HepG2 (cell line): ENCODE measurements around the gene GGA3. TPM values are rescaled to one million over a fixed set of nuclear protein-coding genes. Genes with fewer than 3 reads are reported as not detected.

Experiments used
- AKAP8 ChIP-seq: sonication (generic); formaldehyde crosslinking; IDR thresholded peaks from 2 replicates; pipeline ENCODE4 v1.5.1; 2020; ENCODE audit warnings: mild to moderate bottlenecking, missing genetic modification reagents
- ARNTL ChIP-seq: sonication (generic); formaldehyde crosslinking; IDR thresholded peaks from 2 replicates; pipeline ENCODE4 v1.4.0; 2020; ENCODE audit warnings: mild to moderate bottlenecking, missing genetic modification reagents
- EED ChIP-seq: sonication (generic); formaldehyde crosslinking; IDR thresholded peaks from 2 replicates; pipeline ENCODE4 v1.5.0; 2020; ENCODE audit warnings: mild to moderate bottlenecking, missing genetic modification reagents
- FIP1L1 ChIP-seq: fragments of 200-400 bp; formaldehyde crosslinking; IDR thresholded peaks from 2 replicates; pipeline ENCODE4 v1.6.1; 2018; ENCODE audit warnings: low read depth, mild to moderate bottlenecking, low read length, moderate library complexity, borderline replicate concordance; ENCODE audit not compliant: insufficient read depth
- GTF2F1 ChIP-seq: fragments of 150-350 bp; IDR thresholded peaks from 2 replicates; pipeline ENCODE4 v1.6.1; 2014; ENCODE audit warnings: low read length
- JDP2 ChIP-seq: sonication (generic); formaldehyde crosslinking; IDR thresholded peaks from 2 replicates; pipeline ENCODE4 v1.8.1; 2022; ENCODE audit warnings: missing genetic modification reagents, borderline replicate concordance
- MAFK ChIP-seq, 2 experiments: IDR thresholded peaks in 1 of 2; conservative IDR thresholded peaks in 1 of 2; 2 replicates each; pipeline ENCODE4 v1.6.1; 2011; ENCODE audit warnings: improper control_type of control experiment in 2 of 2, low read length in 2 of 2
- MBNL3 ChIP-seq: fragments of 250-450 bp; sonication (Bioruptor Pico); conservative IDR thresholded peaks from 2 replicates; pipeline ENCODE4 v1.8.0; 2022; ENCODE audit warnings: mild to moderate bottlenecking, inconsistent platforms
- NAIF1 ChIP-seq: sonication (generic); formaldehyde crosslinking; IDR thresholded peaks from 2 replicates; pipeline ENCODE4 v1.5.0; 2020; ENCODE audit warnings: mild to moderate bottlenecking, missing genetic modification reagents, borderline replicate concordance
- NFRKB ChIP-seq: fragments of 450-650 bp; IDR thresholded peaks from 2 replicates; pipeline ENCODE4 v1.6.1; 2017
- RORA ChIP-seq: sonication (generic); formaldehyde crosslinking; IDR thresholded peaks from 2 replicates; pipeline ENCODE4 v1.5.0; 2020; ENCODE audit warnings: mild to moderate bottlenecking, missing genetic modification reagents, moderate library complexity
- SP2 ChIP-seq: sonication (generic); formaldehyde crosslinking; IDR thresholded peaks from 2 replicates; pipeline ENCODE4 v1.5.1; 2020; ENCODE audit warnings: mild to moderate bottlenecking, missing genetic modification reagents
- TAF1 ChIP-seq: sonication (generic); formaldehyde crosslinking; IDR thresholded peaks from 2 replicates; pipeline ENCODE4 v1.4.0; 2020; ENCODE audit warnings: missing genetic modification reagents
- ZNF263 ChIP-seq: sonication (generic); formaldehyde crosslinking; IDR thresholded peaks from 2 replicates; pipeline ENCODE4 v1.4.0; 2020; ENCODE audit warnings: missing genetic modification reagents
- ZNF549 ChIP-seq: sonication (generic); formaldehyde crosslinking; IDR thresholded peaks from 2 replicates; pipeline ENCODE4 v1.5.0; 2020; ENCODE audit warnings: missing genetic modification reagents
- ZNF572 ChIP-seq: sonication (generic); formaldehyde crosslinking; IDR thresholded peaks from 2 replicates; pipeline ENCODE4 v1.5.1; 2020; ENCODE audit warnings: mild to moderate bottlenecking, missing genetic modification reagents
- ZNF652 ChIP-seq: IDR thresholded peaks from 2 replicates; pipeline ENCODE4 v1.6.1; 2016; ENCODE audit warnings: low read depth, borderline replicate concordance
- ZNF709 ChIP-seq: sonication (generic); formaldehyde crosslinking; IDR thresholded peaks from 2 replicates; pipeline ENCODE4 v1.5.0; 2020; ENCODE audit warnings: mild to moderate bottlenecking, missing genetic modification reagents
- ZNF781 ChIP-seq: sonication (generic); formaldehyde crosslinking; IDR thresholded peaks from 2 replicates; pipeline ENCODE4 v1.5.1; 2020; ENCODE audit warnings: borderline replicate concordance, mild to moderate bottlenecking, missing genetic modification reagents; ENCODE audit errors: not compliant biosample characterization
- polyA plus RNA-seq, 8 experiments: library from polyadenylated mRNA; depleted of rRNA in 3 of 8; stranded (reverse) in 7 of 8; unstranded in 1 of 8; fragments of >200 nt; fragmentation: Illumina TruSeq in 4 of 8; extraction: Trizol in 4 of 8; gene quantifications; 2 replicates each; pipeline versions ENCODE4 v1.2.1 to v1.2.3, GENCODE V29; 2011 to 2016; ENCODE audit warnings: low read depth in 4 of 8, missing spikeins in 1 of 8, mixed read lengths in 1 of 8; ENCODE audit not compliant: insufficient read depth in 1 of 8
- total RNA-seq, 5 experiments: library from RNA; depleted of rRNA; stranded (reverse); fragments of >200 nt; fragmentation: Illumina TruSeq; extraction: Trizol; gene quantifications; 2 replicates each; pipeline ENCODE4 v1.2.3, GENCODE V29; 2016; ENCODE audit warnings: low read depth in 1 of 5
- TF ChIP-seq, protein P1 (sequence below): sonication (generic); formaldehyde crosslinking; IDR thresholded peaks from 2 replicates; pipeline ENCODE4 v1.8.1; 2023; ENCODE audit warnings: mild to moderate bottlenecking, moderate library complexity, missing genetic modification reagents
- TF ChIP-seq, protein P2 (sequence below): sonication (generic); formaldehyde crosslinking; IDR thresholded peaks from 2 replicates; pipeline ENCODE4 v1.5.0; 2020; ENCODE audit warnings: mild to moderate bottlenecking, missing genetic modification reagents
- TF ChIP-seq, protein P3 (sequence below): sonication (generic); formaldehyde crosslinking; IDR thresholded peaks from 2 replicates; pipeline ENCODE4 v1.4.0; 2020; ENCODE audit warnings: mild to moderate bottlenecking, low read depth, missing genetic modification reagents
- TF ChIP-seq, protein P4 (sequence below): sonication (generic); formaldehyde crosslinking; IDR thresholded peaks from 2 replicates; pipeline ENCODE4 v1.8.1; 2022; ENCODE audit warnings: low read depth, mild to moderate bottlenecking, missing genetic modification reagents

Gene GGA3
- total and polyA plus RNA-seq, 2 of the 13 experiments (the other 11 are each of a cell fraction or from before 2014, with no cell fraction given): 28.4 to 43.7 TPM

DNA sequence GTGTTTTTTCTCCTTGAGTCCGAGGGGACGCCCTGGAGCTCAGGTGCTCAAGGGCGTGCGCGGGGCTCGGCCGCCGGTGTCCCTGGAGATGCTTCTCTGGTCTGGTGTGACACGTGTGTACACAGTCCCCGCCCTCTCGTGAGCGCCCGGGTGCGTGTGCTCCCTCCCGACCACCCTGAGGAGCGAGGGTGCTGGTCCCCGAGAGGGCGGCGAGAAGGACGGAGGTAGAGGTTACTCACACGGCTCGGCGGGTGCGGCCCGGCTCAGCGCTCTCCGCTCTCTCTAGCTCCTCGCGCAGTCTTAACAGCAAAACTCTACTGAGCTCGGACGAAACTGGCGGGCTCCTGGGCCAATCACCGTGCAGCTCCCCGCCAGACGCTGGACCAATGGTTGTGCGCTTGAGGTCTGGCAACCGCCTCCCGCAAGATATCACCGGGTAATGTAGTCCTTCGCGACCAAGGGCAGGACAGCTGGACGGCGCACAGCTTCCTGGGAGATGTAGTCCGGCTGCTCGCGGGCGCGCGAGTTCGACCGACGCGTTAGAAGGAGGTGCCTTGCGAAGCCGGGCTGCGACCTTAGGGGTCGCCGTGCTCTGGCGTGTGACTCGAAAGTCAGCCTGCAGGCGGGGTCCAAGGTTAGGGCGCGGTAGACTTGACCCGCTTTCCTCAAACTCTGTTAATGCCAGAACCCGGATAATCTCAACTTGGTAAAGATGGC is 27.9 kb upstream of the GGA3 start, which contains the start of gene SLC25A19 (continued):
- TF ChIP-seq, protein P1, sequence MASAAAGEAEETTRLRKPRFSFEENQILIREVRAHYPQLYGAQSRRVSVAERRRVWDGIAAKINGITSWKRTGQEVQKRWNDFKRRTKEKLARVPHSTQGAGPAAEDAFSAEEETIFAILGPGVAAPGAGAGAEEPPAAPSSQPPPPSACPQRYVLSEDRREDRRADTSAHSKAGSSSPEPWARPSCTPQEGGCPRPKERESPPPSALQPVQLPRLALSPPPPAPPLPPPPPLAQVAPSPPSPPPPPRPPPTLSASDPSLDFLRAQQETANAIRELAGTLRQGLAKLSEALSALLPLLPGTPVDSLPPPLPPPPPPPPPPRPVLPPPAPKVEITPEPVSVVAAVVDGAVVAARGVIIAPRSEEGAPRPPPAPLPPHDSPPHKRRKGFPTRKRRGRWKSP (CRISPR knock-in tag): peak; percentile 87
- TF ChIP-seq ZNF709: peak; percentile 95; the same call in 1 of the 2 replicates
- TF ChIP-seq SP2 (CRISPR knock-in tag): peak; percentile 100
- TF ChIP-seq, protein P2, sequence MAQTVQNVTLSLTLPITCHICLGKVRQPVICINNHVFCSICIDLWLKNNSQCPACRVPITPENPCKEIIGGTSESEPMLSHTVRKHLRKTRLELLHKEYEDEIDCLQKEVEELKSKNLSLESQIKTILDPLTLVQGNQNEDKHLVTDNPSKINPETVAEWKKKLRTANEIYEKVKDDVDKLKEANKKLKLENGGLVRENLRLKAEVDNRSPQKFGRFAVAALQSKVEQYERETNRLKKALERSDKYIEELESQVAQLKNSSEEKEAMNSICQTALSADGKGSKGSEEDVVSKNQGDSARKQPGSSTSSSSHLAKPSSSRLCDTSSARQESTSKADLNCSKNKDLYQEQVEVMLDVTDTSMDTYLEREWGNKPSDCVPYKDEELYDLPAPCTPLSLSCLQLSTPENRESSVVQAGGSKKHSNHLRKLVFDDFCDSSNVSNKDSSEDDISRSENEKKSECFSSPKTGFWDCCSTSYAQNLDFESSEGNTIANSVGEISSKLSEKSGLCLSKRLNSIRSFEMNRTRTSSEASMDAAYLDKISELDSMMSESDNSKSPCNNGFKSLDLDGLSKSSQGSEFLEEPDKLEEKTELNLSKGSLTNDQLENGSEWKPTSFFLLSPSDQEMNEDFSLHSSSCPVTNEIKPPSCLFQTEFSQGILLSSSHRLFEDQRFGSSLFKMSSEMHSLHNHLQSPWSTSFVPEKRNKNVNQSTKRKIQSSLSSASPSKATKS (CRISPR knock-in tag): no peak
- TF ChIP-seq, protein P3, sequence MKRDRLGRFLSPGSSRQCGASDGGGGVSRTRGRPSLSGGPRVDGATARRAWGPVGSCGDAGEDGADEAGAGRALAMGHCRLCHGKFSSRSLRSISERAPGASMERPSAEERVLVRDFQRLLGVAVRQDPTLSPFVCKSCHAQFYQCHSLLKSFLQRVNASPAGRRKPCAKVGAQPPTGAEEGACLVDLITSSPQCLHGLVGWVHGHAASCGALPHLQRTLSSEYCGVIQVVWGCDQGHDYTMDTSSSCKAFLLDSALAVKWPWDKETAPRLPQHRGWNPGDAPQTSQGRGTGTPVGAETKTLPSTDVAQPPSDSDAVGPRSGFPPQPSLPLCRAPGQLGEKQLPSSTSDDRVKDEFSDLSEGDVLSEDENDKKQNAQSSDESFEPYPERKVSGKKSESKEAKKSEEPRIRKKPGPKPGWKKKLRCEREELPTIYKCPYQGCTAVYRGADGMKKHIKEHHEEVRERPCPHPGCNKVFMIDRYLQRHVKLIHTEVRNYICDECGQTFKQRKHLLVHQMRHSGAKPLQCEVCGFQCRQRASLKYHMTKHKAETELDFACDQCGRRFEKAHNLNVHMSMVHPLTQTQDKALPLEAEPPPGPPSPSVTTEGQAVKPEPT (CRISPR knock-in tag): peak; percentile 72; the same call in 1 of the 2 replicates
- no peak for TF ChIP-seq MBNL3 (CRISPR knock-in tag)
- TF ChIP-seq JDP2 (CRISPR knock-in tag): no peak
- TF ChIP-seq ZNF652 (CRISPR knock-in tag): no peak
- TF ChIP-seq RORA (CRISPR knock-in tag): no peak
- TF ChIP-seq TAF1 (CRISPR knock-in tag): peak; percentile 90
- TF ChIP-seq AKAP8 (CRISPR knock-in tag): peak; percentile 52; the same call in 1 of the 2 replicates
- TF ChIP-seq ARNTL (CRISPR knock-in tag): peak; percentile 67; the same call in 1 of the 2 replicates
- peak; percentile 68 for TF ChIP-seq ZNF781 (CRISPR knock-in tag)
- no peak for TF ChIP-seq MAFK (conservative IDR thresholded peaks at IDR 0.05 in 1 of 2, IDR thresholded peaks at IDR 0.05 in 1 of 2; ENCODE audit: low read length in 2 of 2)
- TF ChIP-seq ZNF572: peak; percentile 18; the same call in 1 of the 2 replicates
- TF ChIP-seq, protein P4, sequence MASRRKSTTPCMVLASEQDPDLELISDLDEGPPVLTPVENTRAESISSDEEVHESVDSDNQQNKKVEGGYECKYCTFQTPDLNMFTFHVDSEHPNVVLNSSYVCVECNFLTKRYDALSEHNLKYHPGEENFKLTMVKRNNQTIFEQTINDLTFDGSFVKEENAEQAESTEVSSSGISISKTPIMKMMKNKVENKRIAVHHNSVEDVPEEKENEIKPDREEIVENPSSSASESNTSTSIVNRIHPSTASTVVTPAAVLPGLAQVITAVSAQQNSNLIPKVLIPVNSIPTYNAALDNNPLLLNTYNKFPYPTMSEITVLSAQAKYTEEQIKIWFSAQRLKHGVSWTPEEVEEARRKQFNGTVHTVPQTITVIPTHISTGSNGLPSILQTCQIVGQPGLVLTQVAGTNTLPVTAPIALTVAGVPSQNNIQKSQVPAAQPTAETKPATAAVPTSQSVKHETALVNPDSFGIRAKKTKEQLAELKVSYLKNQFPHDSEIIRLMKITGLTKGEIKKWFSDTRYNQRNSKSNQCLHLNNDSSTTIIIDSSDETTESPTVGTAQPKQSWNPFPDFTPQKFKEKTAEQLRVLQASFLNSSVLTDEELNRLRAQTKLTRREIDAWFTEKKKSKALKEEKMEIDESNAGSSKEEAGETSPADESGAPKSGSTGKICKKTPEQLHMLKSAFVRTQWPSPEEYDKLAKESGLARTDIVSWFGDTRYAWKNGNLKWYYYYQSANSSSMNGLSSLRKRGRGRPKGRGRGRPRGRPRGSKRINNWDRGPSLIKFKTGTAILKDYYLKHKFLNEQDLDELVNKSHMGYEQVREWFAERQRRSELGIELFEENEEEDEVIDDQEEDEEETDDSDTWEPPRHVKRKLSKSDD (CRISPR knock-in tag): peak; percentile 96
- TF ChIP-seq GTF2F1: no peak
- TF ChIP-seq EED: peak; percentile 60; the same call in 1 of the 2 replicates
- TF ChIP-seq FIP1L1: no peak
- peak; percentile 72; the same call in 1 of the 2 replicates for TF ChIP-seq ZNF263 (CRISPR knock-in tag)
- TF ChIP-seq ZNF549 (CRISPR knock-in tag): no peak
- no peak for TF ChIP-seq NFRKB
- TF ChIP-seq NAIF1 (CRISPR knock-in tag): no peak
